ENCODE results near the gene TMEM202.
"Not testable (repeated sequence)": the region's sequence is repeated elsewhere in the genome, so short reads cannot be mapped to it uniquely, and the experiment has no call there.

- TF ChIP-seq EZH2 (IDR thresholded peaks at IDR 0.05; ENCODE audit: borderline replicate concordance, low read length); CTCF (conservative IDR thresholded peaks at IDR 0.05 in 1 of 2, IDR thresholded peaks at IDR 0.05 in 1 of 2; ENCODE audit: extremely low read depth in 1 of 2, insufficient read depth in 1 of 2, low read depth in 1 of 2, low read length in 2 of 2): not testable (repeated sequence)
Observed at GRCh38 chr15:72442848-72443247, 44.7 kb downstream of the TMEM202 start.
